B cell (primary cell): Measurements from ENCODE around the gene ZMYM1. TPM values are rescaled to one million over a fixed set of nuclear protein-coding genes. Genes with fewer than 3 reads are reported as not detected.

Experiments used
- ATAC-seq: fragments of 200-7000 bp; cut with Tn5 transposase; one replicate; pipeline ENCODE4 v1.10.0; 2021; ENCODE audit warnings: low read depth, mild to moderate bottlenecking, moderate number of reproducible peaks, moderate library complexity
- CTCF ChIA-PET: fragments of 350-600 bp; sonication (Branson Sonifier 250); formaldehyde crosslinking; loops from one replicate; lab custom pipeline; 2021; ENCODE audit warnings: antibody characterized with exemption, inconsistent platforms; lab: Charles Lee
- POLR2A ChIA-PET: fragments of 350-600 bp; sonication (Branson Sonifier 250); formaldehyde crosslinking; loops from one replicate; lab custom pipeline; 2021; ENCODE audit warnings: antibody characterized with exemption; lab: Charles Lee
- DNase-seq: peaks from one replicate; pipeline ENCODE4 v3.0.0; 2013
- H2AFZ ChIP-seq: 2 replicates; pipeline ENCODE4 v1.6.1; 2012; ENCODE audit warnings: mild to moderate bottlenecking, low read depth, low read length; ENCODE audit not compliant: insufficient read depth, poor library complexity, severe bottlenecking
- H3K27ac ChIP-seq, 2 donors: 1 replicate in 1 of 2; 2 replicates in 1 of 2; pipeline ENCODE4 v1.5.1; 2012 to 2013; ENCODE audit warnings: low read length in 2 of 2, mild to moderate bottlenecking in 2 of 2, moderate library complexity in 1 of 2
- H3K27me3 ChIP-seq, 4 experiments: fragments of 200-600 bp in 1 of 4; sonication (generic) in 1 of 4; replicated peaks in 1 of 4; 1 replicate in 2 of 4; 2 replicates in 2 of 4; pipeline versions ENCODE4 v1.6.1 to v1.7.0; 2013 to 2016; ENCODE audit warnings: low read length in 3 of 4, mild to moderate bottlenecking in 2 of 4, mixed read lengths in 1 of 4, moderate library complexity in 1 of 4; ENCODE audit not compliant: insufficient read depth in 4 of 4, control insufficient read depth in 3 of 4; ENCODE audit errors: control extremely low read depth in 1 of 4
- H3K36me3 ChIP-seq, 2 experiments: replicated peaks in 1 of 2; 1 replicate in 1 of 2; 2 replicates in 1 of 2; pipeline versions ENCODE4 v1.6.1 to v1.7.1; 2013; ENCODE audit warnings: low read length in 1 of 2; ENCODE audit not compliant: insufficient read depth in 2 of 2, control insufficient read depth in 1 of 2; ENCODE audit errors: control extremely low read depth in 1 of 2, extremely low read depth in 1 of 2
- H3K4me1 ChIP-seq, 2 donors: fragments of 200-600 bp in 1 of 2; sonication (generic) in 1 of 2; 1 replicate in 1 of 2; 2 replicates in 1 of 2; pipeline versions ENCODE4 v1.5.1 to v1.6.1; 2013 to 2017; ENCODE audit warnings: low read length in 2 of 2; ENCODE audit not compliant: control insufficient read depth in 2 of 2, insufficient read depth in 2 of 2
- H3K4me2 ChIP-seq: replicated peaks from 2 replicates; pipeline ENCODE3; 2012; ENCODE audit warnings: mild to moderate bottlenecking, low read depth, low read length; ENCODE audit not compliant: poor library complexity, severe bottlenecking
- H3K4me3 ChIP-seq, 5 experiments: fragments of 200-600 bp in 1 of 5; sonication (generic) in 1 of 5; 1 replicate in 3 of 5; 2 replicates in 2 of 5; pipeline versions ENCODE4 v1.5.1 to v1.7.0; 2011 to 2016; ENCODE audit warnings: low read length in 4 of 5, mild to moderate bottlenecking in 4 of 5, low read depth in 2 of 5, control low read depth in 1 of 5, moderate library complexity in 1 of 5; ENCODE audit not compliant: insufficient read depth in 1 of 5; ENCODE audit errors: control extremely low read depth in 1 of 5, extremely low read depth in 1 of 5
- H3K79me2 ChIP-seq: fragments of 200-600 bp; sonication (generic); one replicate; pipeline ENCODE4 v1.6.0; 2016; ENCODE audit warnings: low read length; ENCODE audit not compliant: control insufficient read depth, insufficient read depth
- H3K9ac ChIP-seq: fragments of 200-600 bp; sonication (generic); 2 replicates; pipeline ENCODE4 v1.6.1; 2017; ENCODE audit warnings: mild to moderate bottlenecking, low read length, moderate library complexity
- H3K9me3 ChIP-seq, 3 donors: one replicate each; pipeline versions ENCODE4 v1.6.1 to v1.7.1; 2013; ENCODE audit warnings: low read length in 2 of 3; ENCODE audit not compliant: control insufficient read depth in 2 of 3, insufficient read depth in 1 of 3; ENCODE audit errors: control extremely low read depth in 1 of 3
- H4K20me1 ChIP-seq: 2 replicates; pipeline ENCODE4 v1.6.0; 2012; ENCODE audit warnings: mild to moderate bottlenecking, low read length; ENCODE audit not compliant: insufficient read depth, control insufficient read depth, poor library complexity, severe bottlenecking
- H3K27ac Mint-ChIP-seq: one replicate; pipeline ENCODE4 v1.8.0; 2021; ENCODE audit warnings: mixed read lengths
- H3K27me3 Mint-ChIP-seq: one replicate; pipeline ENCODE4 v1.8.0; 2021; ENCODE audit warnings: mixed read lengths
- H3K4me1 Mint-ChIP-seq: one replicate; pipeline ENCODE4 v1.8.0; 2021; ENCODE audit warnings: mixed read lengths
- H3K4me3 Mint-ChIP-seq: one replicate; pipeline ENCODE4 v1.8.0; 2021; ENCODE audit warnings: mixed read lengths
- H3K9me3 Mint-ChIP-seq: one replicate; pipeline ENCODE4 v1.8.0; 2022; ENCODE audit warnings: mixed read lengths; ENCODE audit not compliant: insufficient read depth
- EZH2 ChIP-seq: IDR thresholded peaks from 2 replicates; pipeline ENCODE4 v1.6.1; 2012; ENCODE audit warnings: borderline replicate concordance, low read depth, mild to moderate bottlenecking, moderate library complexity, low read length; ENCODE audit not compliant: insufficient read depth, poor library complexity, severe bottlenecking
- WGBS: methylation state at CpG from one replicate; pipeline ENCODE4 v1.1.5; 2013; ENCODE audit warnings: missing lambda C conversion rate; ENCODE audit not compliant: insufficient coverage; 5-methylcytosine and 5-hydroxymethylcytosine counted together
- intact Hi-C: fragments of 100-400 bp; cut with micrococcal nuclease; formaldehyde crosslinking; loops from one replicate; pipeline ENCODE4 v1.10.0; 2022
- polyA plus RNA-seq: library from polyadenylated mRNA; depleted of rRNA; stranded (reverse); fragments of >200 nt; gene quantifications from 2 replicates; pipeline ENCODE4 v1.2.3, GENCODE V29; 2012
- total RNA-seq, 2 donors: library from RNA; stranded (reverse); fragments of 120-200 nt in 1 of 2; gene quantifications; 1 replicate in 1 of 2; 2 replicates in 1 of 2; pipeline versions ENCODE4 v1.2.3 to v1.2.4, GENCODE V29; 2013 to 2022
- TF ChIP-seq, protein P1 (sequence below): fragments of 200-600 bp; IDR thresholded peaks from one replicate; pipeline ENCODE4 v1.8.0; 2022; ENCODE audit warnings: antibody characterized with exemption, mild to moderate bottlenecking

The ZMYM1 gene
- total and polyA plus RNA-seq, 2 donors (not counting 1 experiment from before 2014, with no cell fraction given) = 5.7 to 18.3 TPM

DNA sequence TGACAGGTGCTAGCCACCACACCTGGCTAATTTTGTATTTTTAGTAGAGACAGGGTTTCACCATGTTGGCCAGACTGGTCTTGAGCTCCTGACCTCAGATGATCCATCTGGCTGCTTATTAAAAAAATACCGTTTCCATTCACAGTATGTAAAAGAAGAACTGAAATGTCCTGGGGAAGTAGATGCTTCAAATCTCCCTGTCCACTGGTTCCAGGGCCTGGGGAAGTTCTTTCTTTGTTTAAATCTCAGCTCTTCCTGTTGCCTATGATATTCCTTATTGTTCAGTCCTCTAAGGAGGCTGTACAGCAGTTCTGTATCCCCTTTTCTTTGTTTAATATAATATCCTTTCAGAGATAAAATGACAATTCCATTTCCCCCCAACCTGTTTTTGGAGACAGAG, 47.4 kb downstream of the ZMYM1 start:
- intact Hi-C loops = no loop called here
- DNase-seq = no peak
- H3K9me3 Mint-ChIP-seq = peaks cover 7% of the 10 kb centered on the region
- H3K4me1 ChIP-seq = no peaks in the 10 kb centered on the region
- no peak overlapping the region for H2AFZ ChIP-seq
- H3K36me3 ChIP-seq = no peaks in the 10 kb centered on the region
- H3K79me2 ChIP-seq = no peaks in the 10 kb centered on the region
- no peak overlapping the region for H3K9ac ChIP-seq
- no peak for ATAC-seq
- peaks cover under 1% of the 10 kb centered on the region for H3K4me1 Mint-ChIP-seq
- ChIA-PET CTCF (interaction anchor here (0.8 kb wide), 1 partner anchor 40 kb away, joined by 3 read pairs; no protein-coding TSS in a partner anchor), POLR2A (no interaction called here)
- peaks cover 2 to 33% (median 6%) of the 10 kb centered on the region in 3 donors for H3K9me3 ChIP-seq
- no peaks in the 10 kb centered on the region for H3K27me3 ChIP-seq
- no peaks in the 10 kb centered on the region for H4K20me1 ChIP-seq
- H3K4me3 Mint-ChIP-seq = no peak overlapping the region
- H3K4me3 ChIP-seq = no peak overlapping the region
- no peak overlapping the region for H3K27ac ChIP-seq
- no peak overlapping the region for H3K27ac Mint-ChIP-seq
- no peak overlapping the region for H3K4me2 ChIP-seq
- TF ChIP-seq EZH2 = no peak
- TF ChIP-seq, protein P1, sequence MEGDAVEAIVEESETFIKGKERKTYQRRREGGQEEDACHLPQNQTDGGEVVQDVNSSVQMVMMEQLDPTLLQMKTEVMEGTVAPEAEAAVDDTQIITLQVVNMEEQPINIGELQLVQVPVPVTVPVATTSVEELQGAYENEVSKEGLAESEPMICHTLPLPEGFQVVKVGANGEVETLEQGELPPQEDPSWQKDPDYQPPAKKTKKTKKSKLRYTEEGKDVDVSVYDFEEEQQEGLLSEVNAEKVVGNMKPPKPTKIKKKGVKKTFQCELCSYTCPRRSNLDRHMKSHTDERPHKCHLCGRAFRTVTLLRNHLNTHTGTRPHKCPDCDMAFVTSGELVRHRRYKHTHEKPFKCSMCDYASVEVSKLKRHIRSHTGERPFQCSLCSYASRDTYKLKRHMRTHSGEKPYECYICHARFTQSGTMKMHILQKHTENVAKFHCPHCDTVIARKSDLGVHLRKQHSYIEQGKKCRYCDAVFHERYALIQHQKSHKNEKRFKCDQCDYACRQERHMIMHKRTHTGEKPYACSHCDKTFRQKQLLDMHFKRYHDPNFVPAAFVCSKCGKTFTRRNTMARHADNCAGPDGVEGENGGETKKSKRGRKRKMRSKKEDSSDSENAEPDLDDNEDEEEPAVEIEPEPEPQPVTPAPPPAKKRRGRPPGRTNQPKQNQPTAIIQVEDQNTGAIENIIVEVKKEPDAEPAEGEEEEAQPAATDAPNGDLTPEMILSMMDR = no peak
- no peaks in the 10 kb centered on the region for H3K27me3 Mint-ChIP-seq
- no CpG with 5 or more reads among the region's 1 CpG for WGBS

GRCh38 chr1:35129080-35129479, 49.9 kb downstream of the ZMYM1 start:
- intact Hi-C loops = no loop called here
- Histone ChIP-seq H3K79me2 (no peaks in the 10 kb centered on the region), H3K9ac (no peak overlapping the region), H3K36me3 (no peaks in the 10 kb centered on the region), H4K20me1 (no peaks in the 10 kb centered on the region), H3K9me3 (peaks cover 2 to 30% (median 6%) of the 10 kb centered on the region in 3 donors), H3K27ac (no peak overlapping the region), H3K4me3 (no peak overlapping the region), H3K4me2 (no peak overlapping the region), H2AFZ (no peak overlapping the region), H3K27me3 (no peaks in the 10 kb centered on the region), H3K4me1 (no peaks in the 10 kb centered on the region)
- Mint-ChIP-seq H3K4me1 (no peaks in the 10 kb centered on the region), H3K27me3 (no peaks in the 10 kb centered on the region), H3K9me3 (peaks cover 7% of the 10 kb centered on the region), H3K4me3 (no peak overlapping the region), H3K27ac (no peak overlapping the region)
- DNase-seq (no peak), ATAC-seq (no peak)
- no peak for TF ChIP-seq EZH2
- TF ChIP-seq, protein P1 = no peak
- CTCF ChIA-PET = no interaction called here
- POLR2A ChIA-PET = no interaction called here
